ENCODE results near the gene SOX10.

DNA sequence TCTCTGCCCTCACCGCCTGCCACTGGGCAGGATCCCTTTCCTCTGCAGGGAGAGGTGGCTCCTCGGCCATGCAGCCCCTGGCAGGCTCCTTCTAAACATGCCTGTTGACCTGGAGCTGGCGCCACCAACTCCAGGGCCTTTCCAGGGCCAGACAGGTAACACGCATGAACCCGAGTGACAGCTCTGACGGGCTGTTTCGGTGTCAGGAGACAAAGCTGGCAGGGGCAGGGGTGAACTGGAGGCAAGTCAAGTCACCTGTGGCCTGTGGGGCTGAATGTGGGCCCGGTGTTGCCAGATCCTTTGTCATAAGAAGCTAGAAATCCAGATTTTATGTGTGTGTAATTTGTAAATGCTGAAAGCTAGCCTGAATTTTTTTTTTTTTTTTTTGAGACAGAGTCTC, 42.2 kb downstream of the SOX10 start:
- TF ChIP-seq CTCF (IDR thresholded peaks at IDR 0.05) (no peak), POLR2A (IDR thresholded peaks at IDR 0.05) (no peak), EP300 (IDR thresholded peaks at IDR 0.05) (no peak)

Data from tibial nerve (tissue), 4 donors.